HG02678 (cell line): ENCODE results near the gene KIAA1217.

Experiments used
- ATAC-seq: cut with Tn5 transposase; IDR thresholded peaks from one replicate; pipeline ENCODE4 v1.9.1; 2021; ENCODE audit warnings: mild to moderate bottlenecking, moderate library complexity; ENCODE audit not compliant: unreplicated experiment

KIAA1217 gene

DNA sequence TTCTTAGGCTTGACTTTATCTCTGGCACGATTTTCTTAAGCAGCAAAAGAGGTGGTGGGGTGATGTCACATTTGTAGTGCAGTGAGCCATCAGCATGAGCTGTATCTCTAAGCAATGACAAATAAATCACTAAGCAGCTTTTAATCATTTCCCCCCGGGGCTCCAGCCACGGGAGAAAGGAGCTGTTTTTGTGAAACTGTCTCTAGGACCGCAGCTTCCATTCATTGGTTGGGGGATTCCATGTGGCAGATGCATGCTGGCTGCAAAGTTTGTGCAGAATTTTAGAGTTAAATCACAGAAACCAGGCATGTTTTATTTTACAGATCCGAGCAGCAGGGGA, 464 bp downstream of the KIAA1217 start:
- ATAC-seq: peak; percentile 41

DNA sequence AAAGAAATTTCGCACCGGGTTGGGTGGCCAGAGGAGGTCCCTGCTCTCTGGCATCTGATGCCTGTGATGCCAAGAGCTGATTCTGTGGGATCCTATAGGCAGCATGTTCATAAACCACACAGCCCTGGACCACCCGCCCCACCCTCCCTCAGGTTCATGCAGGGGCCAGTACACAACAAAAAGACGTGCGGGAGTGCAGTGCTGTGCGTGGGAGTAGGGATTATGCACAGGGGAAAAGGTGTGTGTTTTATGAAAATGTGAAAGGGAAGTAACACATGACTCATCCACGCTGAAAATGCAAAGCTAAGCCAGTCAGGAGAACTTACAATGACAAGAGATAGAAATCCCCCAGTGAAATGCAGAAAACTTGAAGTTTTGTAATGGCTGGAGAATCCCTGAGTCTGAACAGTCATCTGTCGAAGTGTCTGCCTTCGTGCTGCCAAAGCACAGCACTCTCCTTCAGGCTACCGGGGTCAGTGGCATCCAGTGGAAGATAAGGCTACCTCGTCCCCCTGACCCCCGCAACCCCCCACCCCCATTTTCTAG, 1.1 kb downstream of the KIAA1217 start:
- peak; percentile 64 for ATAC-seq

DNA sequence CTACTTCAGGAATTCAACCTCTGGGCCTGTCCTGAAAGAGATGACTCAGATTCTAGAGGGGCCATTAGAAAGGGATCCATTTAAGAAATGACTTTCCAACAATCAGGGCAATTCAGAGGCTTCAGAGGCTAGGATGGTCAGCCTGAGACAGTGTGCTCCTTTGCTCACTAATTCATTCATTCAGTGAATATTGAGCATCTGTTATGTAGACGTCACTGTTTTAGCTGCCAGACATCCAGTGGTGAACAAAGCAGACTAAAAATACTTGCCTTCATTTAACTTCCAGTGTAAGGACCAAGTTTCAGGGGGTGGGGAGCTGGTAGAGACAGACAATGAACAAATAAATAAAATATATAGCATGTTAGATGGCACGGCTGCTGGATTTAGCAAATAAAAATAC, 1.6 kb downstream of the KIAA1217 start:
- no peak for ATAC-seq

DNA sequence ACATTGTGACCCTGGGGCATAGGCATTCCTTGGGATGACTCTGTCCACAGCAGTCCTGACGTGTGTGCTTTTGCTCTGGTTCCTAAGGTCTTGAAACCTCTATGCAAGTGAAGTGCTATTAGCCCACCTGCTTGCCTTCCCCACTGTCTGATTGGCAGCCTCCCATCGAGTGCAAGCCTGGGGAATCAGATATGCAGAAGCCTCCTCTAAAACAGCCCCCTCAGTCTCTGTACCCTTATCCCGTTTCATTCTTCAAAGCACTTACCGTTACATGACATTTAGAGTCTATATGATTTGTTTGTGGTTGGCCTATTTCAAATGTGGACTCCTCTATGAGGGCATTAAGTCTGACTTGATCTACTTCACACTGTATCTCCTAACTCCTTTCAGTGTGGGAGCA, 4.3 kb downstream of the KIAA1217 start:
- no peak for ATAC-seq

DNA sequence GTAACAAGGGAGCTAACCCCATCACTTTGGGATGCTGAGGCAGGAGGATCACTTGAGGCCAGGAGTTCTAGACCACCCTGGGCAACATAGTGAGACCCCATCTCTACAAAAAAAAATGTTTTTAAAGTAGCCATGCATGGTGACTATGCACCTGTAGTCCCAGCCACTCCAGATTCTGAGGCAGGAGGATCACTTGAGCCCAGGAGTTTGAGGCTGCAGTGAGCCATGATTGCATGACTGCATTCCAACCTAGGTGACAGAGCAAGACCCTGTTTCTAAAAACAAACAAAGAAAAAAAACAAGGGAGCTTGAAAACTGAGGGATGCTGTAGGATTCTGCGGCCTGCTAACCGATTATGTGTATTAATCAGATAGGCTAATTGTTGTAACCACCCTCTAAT, 4.9 kb downstream of the KIAA1217 start:
- no peak for ATAC-seq

DNA sequence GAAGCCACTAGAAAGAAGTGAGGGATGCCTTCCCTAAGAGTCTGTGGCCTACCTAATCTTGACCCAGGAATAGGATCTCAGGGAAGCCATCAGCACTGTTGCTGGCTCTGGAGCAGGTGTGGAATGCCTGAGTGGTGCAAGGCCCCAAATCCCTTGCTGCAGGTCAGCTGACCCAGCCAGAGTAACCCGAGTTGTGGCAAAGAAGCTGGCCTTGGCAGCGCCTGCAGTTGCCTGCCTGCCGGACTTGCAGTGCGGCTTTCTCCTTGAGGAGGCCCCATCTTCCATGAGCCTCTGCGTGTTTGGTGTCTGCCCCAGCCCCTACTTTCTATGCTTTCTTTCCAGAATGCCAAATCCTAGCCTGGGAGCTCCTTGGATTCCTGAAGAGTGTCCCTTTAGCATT, 5.8 kb downstream of the KIAA1217 start:
- no peak for ATAC-seq

DNA sequence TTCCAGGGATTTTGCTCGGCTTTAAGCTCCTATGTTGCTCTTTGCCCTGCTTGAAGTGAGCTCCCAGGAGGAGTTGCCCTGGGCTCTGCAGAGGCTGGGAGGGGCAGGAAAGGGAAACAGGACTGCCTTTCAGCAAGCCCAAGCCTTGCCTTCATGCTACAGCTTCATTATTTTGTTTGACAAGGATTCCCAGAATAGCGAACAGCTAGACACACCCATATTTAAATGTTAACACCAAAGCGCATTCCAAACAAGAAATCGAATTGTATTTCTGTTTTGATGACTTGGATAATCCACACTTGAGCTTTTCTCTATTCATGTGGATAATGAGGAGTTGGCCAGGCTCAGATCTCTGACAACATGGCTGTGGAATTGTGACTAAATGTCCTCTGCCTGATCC, 6.3 kb downstream of the KIAA1217 start:
- ATAC-seq: no peak

DNA sequence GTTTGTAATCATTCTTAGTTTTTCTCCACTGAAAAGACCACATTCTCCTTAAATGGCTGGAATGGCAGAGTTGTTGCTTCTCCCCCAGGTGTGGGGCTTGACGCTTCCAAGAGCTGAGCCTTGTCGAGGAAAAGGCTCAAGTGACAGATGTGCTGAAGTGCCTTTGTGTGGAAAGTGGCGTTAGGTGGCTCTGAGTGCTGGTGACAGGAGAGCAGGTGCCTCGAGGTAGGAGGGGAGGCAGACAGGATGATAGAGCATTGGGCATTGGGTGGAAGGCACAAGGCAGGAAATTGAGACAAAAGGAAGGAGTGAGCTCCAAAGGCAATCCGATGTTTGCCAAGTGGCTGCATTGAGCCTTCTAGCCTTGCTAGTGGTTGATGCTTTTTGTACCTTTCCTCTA, 6.7 kb downstream of the KIAA1217 start:
- ATAC-seq: no peak

DNA sequence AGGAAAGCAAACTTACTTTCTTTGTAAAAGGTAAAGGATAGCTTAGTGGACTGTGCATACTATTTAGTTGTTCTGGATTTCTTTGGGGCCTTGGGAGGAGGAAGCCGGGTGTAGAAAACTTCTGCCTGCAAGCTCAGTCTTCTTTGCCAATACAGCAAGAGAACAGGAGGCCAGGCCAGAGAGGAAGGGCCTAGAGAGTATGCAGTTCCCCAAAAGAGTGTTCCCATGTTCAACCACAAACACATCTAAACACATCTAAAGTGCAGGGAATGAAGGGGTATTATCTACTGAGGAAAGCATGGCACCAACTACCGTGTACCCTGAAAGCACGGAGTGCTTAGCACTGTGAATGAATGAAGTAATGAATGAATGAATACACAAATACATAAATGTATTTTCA, 11.0 kb downstream of the KIAA1217 start:
- no peak for ATAC-seq

DNA sequence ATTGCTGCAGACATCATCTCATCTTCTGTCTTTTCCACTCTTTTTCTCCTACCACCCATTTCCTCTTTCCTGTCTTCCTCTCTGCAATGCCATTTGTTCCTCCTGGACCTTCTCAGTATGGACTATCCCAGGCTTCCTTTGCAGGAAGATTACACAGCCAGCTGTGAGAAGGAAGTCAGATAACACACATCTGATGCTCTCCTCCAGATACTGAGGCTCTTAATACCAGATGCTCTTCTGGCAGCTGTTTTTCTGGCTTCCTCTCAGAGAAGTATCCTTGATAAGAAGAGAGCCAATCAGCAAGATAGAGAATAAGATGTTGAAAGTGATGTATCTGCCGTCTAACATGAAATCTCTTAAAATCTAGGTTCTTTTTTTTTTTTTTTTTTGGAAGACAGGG, 14.4 kb downstream of the KIAA1217 start:
- no peak for ATAC-seq

DNA sequence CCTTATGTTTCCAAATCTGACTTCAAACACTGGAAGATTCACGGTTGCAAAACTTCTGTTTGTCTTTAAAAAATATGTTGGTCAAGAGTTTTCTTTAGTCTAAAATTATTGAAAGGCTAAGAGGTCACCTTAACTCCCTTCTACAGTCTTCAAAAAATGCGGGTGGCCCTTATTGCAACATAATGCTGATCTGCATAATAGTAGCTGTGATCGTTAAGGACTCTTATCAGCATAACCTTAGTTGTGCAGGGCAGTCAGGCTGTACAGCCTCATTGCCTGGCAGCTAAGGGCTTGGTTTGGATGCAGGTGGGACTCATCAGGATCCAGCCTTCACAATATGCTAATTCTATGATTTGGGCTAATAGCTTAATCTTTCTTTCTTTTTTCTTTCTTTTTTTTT, 15.0 kb downstream of the KIAA1217 start:
- no peak for ATAC-seq

DNA sequence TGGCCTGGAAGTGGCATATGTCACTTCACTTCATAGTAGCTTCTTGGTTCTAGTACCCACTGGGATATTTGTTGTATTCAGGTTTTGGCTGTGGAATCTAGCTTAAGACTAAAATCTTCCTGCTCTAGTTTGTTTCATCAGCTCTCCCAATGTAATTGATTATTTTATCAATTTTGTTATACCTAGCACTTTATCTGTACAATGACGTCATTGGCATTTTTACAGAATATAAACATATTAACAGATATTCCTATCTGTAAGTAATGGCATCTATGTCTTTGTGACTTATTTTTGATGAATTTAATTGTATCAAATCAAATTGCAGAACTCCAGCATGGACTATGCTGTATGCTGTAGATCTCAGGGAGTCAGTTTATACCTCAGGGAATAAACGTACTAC, 19.7 kb downstream of the KIAA1217 start:
- no peak for ATAC-seq

DNA sequence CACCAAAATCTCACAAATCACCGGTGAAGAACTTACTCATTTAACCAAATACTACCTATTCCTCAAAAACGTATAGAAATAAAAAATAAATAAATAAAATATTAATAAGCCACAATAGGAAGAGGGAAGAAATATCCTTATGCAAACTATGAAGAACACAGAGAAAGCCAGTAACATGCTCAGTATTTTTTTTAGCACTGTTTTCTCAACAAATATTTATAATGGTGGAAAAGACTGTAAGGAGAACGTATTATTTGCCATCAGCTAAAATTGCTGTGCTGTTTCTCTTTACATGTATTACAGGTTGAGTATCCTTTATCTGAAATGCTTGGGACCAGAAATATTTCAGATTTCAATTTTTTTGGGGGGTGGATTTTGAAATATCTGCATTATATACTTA, 21.0 kb downstream of the KIAA1217 start:
- ATAC-seq: no peak

DNA sequence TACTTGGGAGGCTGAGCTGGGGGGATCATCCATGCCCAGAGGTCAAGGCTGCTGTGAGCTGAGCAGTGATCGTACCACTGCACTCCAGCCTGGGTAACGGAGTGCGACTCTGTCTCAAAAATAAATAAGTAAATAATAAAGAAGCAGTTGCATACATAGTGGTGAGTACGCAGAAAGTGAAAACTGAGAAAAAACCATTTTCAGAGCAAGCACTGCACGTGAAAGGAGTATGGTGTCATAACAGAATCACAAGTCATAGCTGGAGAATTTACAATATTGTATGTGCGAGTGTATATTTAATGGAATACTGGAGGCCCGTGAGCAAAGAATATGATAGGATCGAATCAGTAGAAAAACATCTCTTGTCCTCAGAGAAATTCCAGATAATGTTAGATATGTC, 22.3 kb downstream of the KIAA1217 start:
- no peak for ATAC-seq

DNA sequence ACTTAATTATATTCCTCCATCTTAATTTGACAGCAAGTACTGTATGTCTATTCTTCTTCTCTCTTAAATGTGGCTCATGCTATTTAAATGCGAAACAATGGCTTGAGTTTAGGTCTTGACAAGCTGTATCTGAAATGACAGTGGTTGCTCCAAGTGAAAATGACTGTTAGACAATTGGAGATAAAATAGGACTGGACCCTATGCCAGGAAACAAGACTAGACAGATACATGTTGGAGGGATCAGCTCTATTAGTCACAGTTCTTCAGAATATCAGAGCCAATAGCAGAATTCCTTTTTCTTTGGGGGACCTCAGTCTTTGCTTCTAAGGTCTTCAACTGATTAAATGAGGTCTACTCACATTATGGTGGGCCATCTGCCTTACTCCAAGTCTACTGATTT, 25.8 kb downstream of the KIAA1217 start:
- ATAC-seq: no peak

DNA sequence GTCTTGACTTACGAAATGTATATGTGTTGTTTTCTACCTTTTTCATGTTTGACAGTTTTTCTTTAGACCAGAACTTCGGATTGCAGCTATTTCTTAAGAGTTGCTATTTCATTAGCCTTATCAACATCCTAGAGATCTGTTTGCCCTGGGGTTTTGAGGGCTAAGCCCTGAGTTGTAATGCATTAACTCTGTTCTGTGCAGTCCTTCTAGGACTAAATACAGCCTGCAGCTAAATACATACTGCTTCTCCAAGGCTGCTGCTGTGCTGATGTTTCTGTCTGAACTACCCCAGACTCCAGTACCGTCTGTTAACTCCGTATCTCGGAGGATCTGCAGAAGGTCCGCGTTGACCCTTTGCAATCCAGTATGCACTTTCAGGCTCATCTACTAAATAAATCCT, 26.5 kb downstream of the KIAA1217 start:
- ATAC-seq: no peak

DNA sequence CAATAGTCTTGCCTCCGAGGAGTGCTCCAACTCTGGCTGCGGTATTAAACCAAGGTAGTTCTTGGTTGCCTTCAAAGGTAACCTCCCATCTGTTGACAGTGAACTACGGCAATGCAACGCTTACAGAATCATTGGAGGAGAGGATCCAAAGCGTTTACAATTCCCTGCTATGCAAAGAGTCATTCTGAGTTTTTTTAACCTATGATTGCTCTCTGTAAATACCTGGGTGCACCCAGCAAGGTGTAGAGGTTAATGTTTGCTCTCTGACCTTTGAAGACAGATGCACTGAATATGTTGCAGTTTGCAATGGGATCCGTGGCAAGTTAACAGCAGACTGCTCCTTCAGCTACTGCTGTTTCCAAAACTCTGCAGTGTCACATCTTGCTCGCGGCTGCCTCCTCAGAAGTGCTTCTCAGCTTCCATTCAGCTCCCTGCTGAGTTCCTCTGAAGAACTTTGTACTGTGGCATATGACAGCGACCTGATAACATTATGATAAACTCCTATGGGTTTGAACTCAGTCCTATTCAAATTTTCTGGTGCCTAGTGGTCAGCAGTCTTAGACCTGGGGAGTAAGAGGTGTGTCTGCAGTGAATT, 29.0 kb downstream of the KIAA1217 start:
- ATAC-seq: no peak

DNA sequence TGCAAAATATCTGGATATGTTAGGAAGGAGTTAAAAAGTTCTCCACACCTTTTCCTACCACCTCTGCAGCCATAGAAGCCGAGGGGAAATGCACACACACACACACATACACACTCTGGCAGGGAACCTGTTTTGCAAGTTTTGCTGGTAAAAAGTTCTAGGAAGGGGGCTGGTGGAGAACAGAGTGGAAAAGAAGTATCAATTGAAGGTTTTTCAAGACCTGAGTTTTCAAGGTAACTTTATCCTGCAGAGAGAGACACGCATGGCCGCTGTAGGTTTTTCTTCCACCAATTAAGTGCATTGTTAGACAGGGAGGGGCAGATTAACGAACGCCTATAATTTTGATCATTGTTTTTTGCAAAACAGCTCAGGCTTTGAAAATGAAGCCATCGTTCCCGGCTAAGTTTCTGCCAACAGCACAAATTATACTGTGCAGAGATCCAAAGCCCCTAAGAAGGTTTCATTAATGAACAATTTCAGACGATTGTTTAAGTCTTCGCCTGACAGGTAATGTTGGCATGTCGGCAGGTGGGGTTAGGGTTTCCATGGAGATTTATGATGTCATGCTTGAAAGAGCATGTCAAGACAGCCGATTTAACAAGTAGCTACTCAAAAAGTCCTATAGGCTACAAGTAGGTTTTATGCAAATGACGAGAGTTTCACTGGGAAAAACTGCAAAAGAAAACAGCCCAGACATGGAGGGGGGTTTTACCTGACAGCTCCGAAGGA, 29.7 kb downstream of the KIAA1217 start:
- ATAC-seq: no peak

DNA sequence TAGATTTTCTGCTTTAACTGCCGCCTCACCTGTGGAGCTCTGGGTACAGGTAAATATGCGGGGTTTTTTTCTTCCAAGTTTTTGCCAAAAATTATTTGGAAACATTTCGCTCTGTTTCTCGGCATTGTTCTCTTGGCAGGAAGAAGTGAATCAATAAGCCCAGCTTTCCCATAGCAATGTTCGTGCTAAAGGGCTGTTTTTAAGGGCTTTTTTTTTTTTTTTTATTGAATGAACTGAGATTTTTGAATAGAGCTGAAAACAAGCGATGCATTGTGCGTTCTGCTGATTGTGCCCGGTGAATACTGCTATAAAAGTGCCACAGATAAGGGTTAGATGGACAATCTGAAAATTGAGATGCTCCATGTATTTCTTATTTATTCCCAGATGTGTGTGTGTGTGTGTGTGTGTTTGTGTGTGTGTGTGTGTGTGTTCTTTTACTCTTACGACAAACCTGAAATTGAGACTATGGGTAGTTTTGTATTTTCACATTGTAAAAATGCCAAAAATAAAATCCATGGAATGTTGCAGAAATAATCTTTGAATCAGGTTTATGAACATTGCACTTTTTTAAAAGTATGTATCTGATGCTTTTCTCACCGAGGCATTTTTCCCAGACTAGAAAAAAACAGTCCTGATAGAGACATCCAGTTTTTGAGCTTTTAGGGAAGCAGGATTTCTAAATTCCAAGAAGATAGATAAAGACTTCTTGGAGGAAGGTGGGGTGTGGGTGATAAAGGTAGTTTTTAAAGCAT, 30.5 kb downstream of the KIAA1217 start:
- no peak for ATAC-seq

DNA sequence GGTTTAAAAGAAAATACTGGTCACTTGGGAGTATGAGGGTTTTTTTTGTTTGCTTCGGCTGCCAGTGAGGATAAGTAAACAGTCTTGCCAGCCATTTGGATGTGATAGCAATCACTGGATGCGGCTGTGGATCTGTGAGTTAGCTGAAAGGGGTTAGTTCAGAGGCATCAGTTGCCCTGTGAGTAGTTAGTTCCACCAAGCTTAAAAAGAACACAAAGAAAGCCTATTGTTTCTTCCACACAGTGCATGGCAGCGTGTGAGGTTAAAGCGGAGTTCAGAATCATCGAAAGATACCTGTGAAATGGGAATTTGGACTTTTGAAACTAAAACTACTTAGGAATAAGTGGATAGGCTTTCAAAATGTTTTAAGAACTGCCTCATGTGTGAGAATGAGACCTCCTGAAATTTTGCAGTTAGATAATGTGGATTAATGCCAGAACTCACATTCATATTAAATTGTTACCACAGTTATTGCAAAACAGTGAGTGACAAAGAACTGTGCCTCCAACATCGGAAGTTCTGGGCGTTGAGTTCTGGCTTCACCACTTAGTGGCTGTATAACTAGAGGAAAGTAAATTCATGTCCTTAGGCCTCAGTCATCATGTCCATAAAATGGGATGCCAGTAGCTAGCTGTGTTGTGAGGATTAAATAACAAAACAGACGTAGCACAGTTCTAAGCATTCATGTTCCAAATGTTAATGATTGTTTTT, 31.3 kb downstream of the KIAA1217 start:
- no peak for ATAC-seq

DNA sequence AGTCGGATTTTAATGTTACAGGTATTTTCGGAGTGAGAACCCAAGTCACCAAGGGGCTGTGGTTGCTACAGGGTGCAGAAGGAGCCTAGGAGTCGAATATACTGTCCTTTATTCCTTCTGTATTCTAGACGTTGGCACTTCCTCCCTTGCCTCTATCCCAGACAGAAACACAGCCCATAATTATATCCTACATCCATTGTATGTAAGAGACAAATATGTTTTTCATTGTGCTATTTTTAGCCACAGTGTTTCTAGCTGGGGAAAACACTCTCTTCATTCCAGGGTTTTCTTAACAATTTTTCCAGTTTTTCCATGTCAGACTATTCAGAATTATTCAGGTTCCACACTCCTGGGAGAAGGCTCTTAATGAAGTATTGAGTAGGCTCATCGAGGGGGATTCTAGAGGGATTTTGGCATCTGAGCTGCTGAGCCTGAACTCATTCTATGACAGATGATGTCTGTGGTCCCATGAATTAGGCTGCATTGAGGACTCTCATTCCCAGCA, 32.6 kb downstream of the KIAA1217 start:
- no peak for ATAC-seq
